GM12875 (cell line): ENCODE data around the gene PRSS53.

Experiments used
- H3K4me3 ChIP-seq: one replicate; pipeline ENCODE4 v1.5.1; 2011; ENCODE audit warnings: low read depth, low read length, control low read depth
- CTCF ChIP-seq: IDR thresholded peaks from 2 replicates; pipeline ENCODE4 v1.5.1; 2011; ENCODE audit warnings: low read depth, mild to moderate bottlenecking, control low read depth, inconsistent platforms, low read length, moderate library complexity, borderline replicate concordance; ENCODE audit not compliant: insufficient read depth

Gene PRSS53

GRCh38 chr16:31063843-31064611 lies 24.7 kb downstream of the PRSS53 start:
- no peak for TF ChIP-seq CTCF
- no peak overlapping the region for H3K4me3 ChIP-seq

DNA sequence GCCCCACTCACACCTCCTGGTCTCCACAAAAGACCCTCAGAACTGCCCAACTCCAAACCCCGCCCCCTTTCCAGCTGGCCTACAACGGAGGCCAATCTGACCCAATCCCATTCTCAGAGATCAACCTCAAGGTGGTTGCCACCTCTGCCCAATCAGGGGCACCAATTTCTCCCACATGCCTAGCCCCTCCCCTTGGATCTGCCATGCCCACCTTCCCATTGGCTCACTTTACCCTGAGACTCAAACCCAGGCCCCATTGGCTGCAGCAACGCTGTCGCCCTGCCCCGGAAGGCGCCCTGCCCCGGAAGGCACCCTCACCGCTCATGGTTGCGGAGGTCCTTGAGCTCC lies 25.3 kb downstream of the PRSS53 start:
- H3K4me3 ChIP-seq: no peak overlapping the region
- no peak for TF ChIP-seq CTCF

GRCh38 chr16:31061813-31062440 lies 26.8 kb downstream of the PRSS53 start:
- TF ChIP-seq CTCF: no peak
- H3K4me3 ChIP-seq: no peak overlapping the region

DNA sequence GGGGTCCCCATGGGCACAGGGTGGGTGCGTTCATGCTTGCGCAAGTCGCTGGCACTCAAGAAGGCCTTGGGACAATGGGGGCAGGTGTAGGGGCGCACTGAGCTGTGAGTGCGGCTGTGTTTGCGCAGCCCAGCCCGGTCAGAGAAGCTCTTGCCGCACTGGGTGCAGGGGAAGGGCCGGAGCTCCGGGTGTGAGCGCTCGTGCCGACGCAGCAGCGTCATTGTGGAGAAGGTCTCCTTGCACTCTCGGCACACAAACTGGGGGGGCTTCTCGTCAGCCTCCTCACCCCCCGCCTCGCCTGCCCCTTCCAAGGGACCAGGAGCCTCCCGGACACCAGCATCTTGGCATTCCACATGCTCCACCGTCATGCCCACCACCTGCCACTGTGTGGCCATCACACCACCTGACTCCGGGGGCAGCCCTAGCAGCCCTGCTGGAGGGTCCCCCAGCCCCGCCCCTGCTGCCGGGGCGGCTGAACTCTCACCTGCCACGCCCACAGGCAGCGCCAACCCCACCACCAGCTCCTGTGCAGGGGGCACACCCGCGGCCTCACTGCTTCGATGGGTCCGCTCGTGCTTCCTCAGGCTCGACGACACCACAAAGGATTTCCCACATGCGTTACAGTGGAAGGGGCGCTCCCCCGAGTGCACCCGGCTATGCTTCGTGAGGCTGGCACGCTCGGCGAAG lies 27.5 kb downstream of the PRSS53 start:
- no peak for TF ChIP-seq CTCF
- no peak overlapping the region for H3K4me3 ChIP-seq

DNA sequence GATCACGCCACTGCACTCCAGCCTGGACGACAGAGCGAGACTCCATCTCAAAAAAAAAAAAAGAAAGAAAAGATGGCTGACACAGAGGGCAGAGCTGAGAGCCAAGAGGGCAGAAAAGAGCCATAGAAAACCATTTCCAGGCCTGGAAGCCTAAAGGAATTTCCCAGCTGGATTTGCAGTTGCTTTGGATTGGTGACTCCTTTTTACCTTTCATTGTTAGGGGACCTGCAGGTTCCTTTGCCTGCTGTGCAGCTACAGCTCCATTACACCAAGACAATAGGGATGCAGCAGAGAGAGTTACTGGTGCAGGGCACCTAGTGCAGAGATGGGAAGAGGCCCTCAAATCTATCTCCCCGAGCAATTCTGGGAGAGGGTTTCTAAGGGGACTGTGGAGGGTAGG lies 33.1 kb downstream of the PRSS53 start:
- no peak overlapping the region for H3K4me3 ChIP-seq
- no peak for TF ChIP-seq CTCF

- TF ChIP-seq CTCF: no peak
These were observed 36.6 kb downstream of the PRSS53 start for GRCh38 chr16:31052114-31052513.

More at GRCh38 chr16:31052114-31052513, 36.6 kb downstream of the PRSS53 start:
- H3K4me3 ChIP-seq: no peak overlapping the region
